Caco-2 (cell line): Measurements from ENCODE around the gene ARMC2. TPM values are rescaled to one million over a fixed set of nuclear protein-coding genes. Genes with fewer than 3 reads are reported as not detected.

Source experiments
- BruUV-seq: library from RNA; stranded (reverse); fragments of 400-500 nt; replicated peaks from 2 replicates; lab custom pipeline; 2021; lab: Mats Ljungman, UMichigan
- CTCF ChIA-PET: fragments of 300-600 bp; sonication (Branson Sonifier 250); formaldehyde crosslinking; loops from one replicate; lab custom pipeline; 2022; ENCODE audit warnings: antibody characterized with exemption; lab: Charles Lee
- POLR2A ChIA-PET: fragments of 300-600 bp; sonication (Branson Sonifier 250); formaldehyde crosslinking; loops from one replicate; lab custom pipeline; 2022; ENCODE audit warnings: antibody characterized with exemption; lab: Charles Lee
- DNase-seq, 2 experiments: peaks; one replicate each; pipeline versions ENCODE4 v3.0.0 to v3.0.0-alpha.2; 2020 to 2022
- H3K27me3 ChIP-seq: replicated peaks from 2 replicates; pipeline ENCODE4 v1.6.0; 2011; ENCODE audit warnings: low read length; ENCODE audit not compliant: control insufficient read depth, insufficient read depth
- H3K36me3 ChIP-seq: 2 replicates; pipeline ENCODE4 v1.5.1; 2011; ENCODE audit warnings: low read length; ENCODE audit not compliant: control insufficient read depth, insufficient read depth
- H3K4me1 ChIP-seq: fragments of 250-450 bp; sonication (Bioruptor Pico); 2 replicates; pipeline ENCODE4 v1.5.1; 2020; ENCODE audit warnings: mild to moderate bottlenecking
- H3K4me3 ChIP-seq: 2 replicates; pipeline ENCODE4 v1.5.1; 2011; ENCODE audit warnings: low read depth, mild to moderate bottlenecking, control low read depth, low read length
- H3K9me3 ChIP-seq: fragments of 250-450 bp; sonication (Bioruptor Pico); 2 replicates; pipeline ENCODE4 v1.5.1; 2020; ENCODE audit warnings: mild to moderate bottlenecking, moderate library complexity
- H3K27ac Mint-ChIP-seq: one replicate; pipeline ENCODE4 v1.8.0; 2022; ENCODE audit warnings: mixed read lengths; ENCODE audit not compliant: unreplicated experiment
- H3K27me3 Mint-ChIP-seq: one replicate; pipeline ENCODE4 v1.8.0; 2022; ENCODE audit warnings: mixed read lengths; ENCODE audit not compliant: insufficient read depth, unreplicated experiment
- H3K36me3 Mint-ChIP-seq: one replicate; pipeline ENCODE4 v1.8.0; 2022; ENCODE audit warnings: mild to moderate bottlenecking, mixed read lengths; ENCODE audit not compliant: insufficient read depth, unreplicated experiment
- H3K4me1 Mint-ChIP-seq: one replicate; pipeline ENCODE4 v1.8.0; 2022; ENCODE audit warnings: low read depth, mixed read lengths; ENCODE audit not compliant: unreplicated experiment
- H3K4me3 Mint-ChIP-seq: one replicate; pipeline ENCODE4 v1.8.0; 2022; ENCODE audit warnings: mild to moderate bottlenecking, moderate library complexity, mixed read lengths; ENCODE audit not compliant: unreplicated experiment
- H3K9me3 Mint-ChIP-seq: one replicate; pipeline ENCODE4 v1.8.0; 2022; ENCODE audit warnings: mixed read lengths; ENCODE audit not compliant: unreplicated experiment
- intact Hi-C: fragments of 100-400 bp; cut with micrococcal nuclease; formaldehyde crosslinking; loops from one replicate; pipeline ENCODE4 v1.10.0; 2022; ENCODE audit not compliant: unreplicated experiment
- total RNA-seq: library from RNA; stranded (reverse); gene quantifications from 2 replicates; pipeline ENCODE4 v1.2.3, GENCODE V29; 2022
- TF ChIP-seq, protein P1 (sequence below), 2 experiments: fragments of 200-600 bp in 1 of 2; IDR thresholded peaks; 1 replicate in 1 of 2; 2 replicates in 1 of 2; pipeline versions ENCODE4 v1.5.1 to v1.8.0; 2011 to 2022; ENCODE audit warnings: antibody characterized with exemption in 1 of 2, control low read depth in 1 of 2, inconsistent platforms in 1 of 2, low read depth in 1 of 2, low read length in 1 of 2, mild to moderate bottlenecking in 1 of 2, moderate library complexity in 1 of 2; ENCODE audit not compliant: insufficient read depth in 1 of 2, severe bottlenecking in 1 of 2, unreplicated experiment in 1 of 2

Gene ARMC2
- total RNA-seq, 1 experiment from 2014 or later = 7.8 TPM

DNA sequence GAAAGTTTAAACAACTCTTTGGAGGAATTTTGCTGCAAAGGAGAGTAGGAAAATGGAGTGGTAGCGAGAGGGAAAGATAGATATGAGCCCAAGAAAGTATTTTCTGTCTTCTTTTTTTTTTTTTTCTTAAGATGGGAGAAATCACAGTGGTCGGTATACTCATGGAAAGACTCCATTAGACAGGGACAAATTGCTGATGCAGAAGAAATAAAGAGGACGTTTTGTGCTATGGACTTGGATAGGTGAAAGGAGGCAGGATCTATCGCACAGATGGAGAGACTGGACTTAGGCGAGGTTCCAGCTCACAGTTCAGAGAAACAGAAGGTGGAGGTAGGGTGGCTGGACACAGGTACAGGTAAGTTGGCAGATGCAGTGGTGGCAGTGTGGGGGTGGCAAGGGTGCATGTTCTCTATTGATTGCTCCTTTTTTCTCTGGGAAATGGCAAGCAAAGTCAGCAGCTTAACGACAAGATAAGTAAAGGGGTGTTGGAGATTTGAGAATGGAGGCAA, 44.2 kb upstream of the ARMC2 start:
- intact Hi-C loops = no loop called here
- no peak overlapping the region for H3K27ac Mint-ChIP-seq
- H3K27me3 ChIP-seq = no peaks in the 10 kb centered on the region
- no peaks in the 10 kb centered on the region for H3K27me3 Mint-ChIP-seq
- CTCF ChIA-PET = no interaction called here
- H3K36me3 Mint-ChIP-seq = no peaks in the 10 kb centered on the region
- no TSS peak for BruUV-seq
- no peaks in the 10 kb centered on the region for H3K4me1 ChIP-seq
- H3K9me3 Mint-ChIP-seq = no peaks in the 10 kb centered on the region
- H3K4me1 Mint-ChIP-seq = no peaks in the 10 kb centered on the region
- H3K4me3 ChIP-seq = no peak overlapping the region
- POLR2A ChIA-PET = no interaction called here
- no peaks in the 10 kb centered on the region for H3K9me3 ChIP-seq
- DNase-seq = no peak
- TF ChIP-seq, protein P1, sequence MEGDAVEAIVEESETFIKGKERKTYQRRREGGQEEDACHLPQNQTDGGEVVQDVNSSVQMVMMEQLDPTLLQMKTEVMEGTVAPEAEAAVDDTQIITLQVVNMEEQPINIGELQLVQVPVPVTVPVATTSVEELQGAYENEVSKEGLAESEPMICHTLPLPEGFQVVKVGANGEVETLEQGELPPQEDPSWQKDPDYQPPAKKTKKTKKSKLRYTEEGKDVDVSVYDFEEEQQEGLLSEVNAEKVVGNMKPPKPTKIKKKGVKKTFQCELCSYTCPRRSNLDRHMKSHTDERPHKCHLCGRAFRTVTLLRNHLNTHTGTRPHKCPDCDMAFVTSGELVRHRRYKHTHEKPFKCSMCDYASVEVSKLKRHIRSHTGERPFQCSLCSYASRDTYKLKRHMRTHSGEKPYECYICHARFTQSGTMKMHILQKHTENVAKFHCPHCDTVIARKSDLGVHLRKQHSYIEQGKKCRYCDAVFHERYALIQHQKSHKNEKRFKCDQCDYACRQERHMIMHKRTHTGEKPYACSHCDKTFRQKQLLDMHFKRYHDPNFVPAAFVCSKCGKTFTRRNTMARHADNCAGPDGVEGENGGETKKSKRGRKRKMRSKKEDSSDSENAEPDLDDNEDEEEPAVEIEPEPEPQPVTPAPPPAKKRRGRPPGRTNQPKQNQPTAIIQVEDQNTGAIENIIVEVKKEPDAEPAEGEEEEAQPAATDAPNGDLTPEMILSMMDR (IDR thresholded peaks at IDR 0.05; ENCODE audit: insufficient read depth in 1 of 2, low read depth in 1 of 2, low read length in 1 of 2, severe bottlenecking in 1 of 2, unreplicated experiment in 1 of 2) = no peak
- no peak overlapping the region for H3K4me3 Mint-ChIP-seq
- no peaks in the 10 kb centered on the region for H3K36me3 ChIP-seq

DNA sequence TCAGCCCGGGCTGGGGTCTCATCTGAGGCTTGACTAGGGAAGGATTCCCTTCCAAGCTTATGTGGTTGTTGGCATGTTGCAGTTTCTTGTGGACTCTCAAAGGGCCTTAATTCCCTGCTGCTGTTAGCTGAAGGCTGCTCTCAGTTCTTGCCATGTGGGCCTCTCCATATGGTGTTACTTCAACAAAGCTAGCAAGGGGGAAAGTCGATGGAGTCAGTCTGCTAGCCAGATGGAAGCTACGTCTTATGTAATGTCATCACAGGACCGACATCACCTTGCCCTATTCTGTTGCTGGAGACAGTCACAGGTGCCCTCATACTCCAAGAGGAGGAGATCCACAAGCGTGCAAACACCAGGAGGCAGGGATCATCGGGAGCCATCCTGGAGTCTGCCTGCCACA, 43.3 kb upstream of the ARMC2 start:
- Mint-ChIP-seq H3K36me3 (no peaks in the 10 kb centered on the region), H3K4me1 (no peaks in the 10 kb centered on the region), H3K27me3 (no peaks in the 10 kb centered on the region), H3K4me3 (no peak overlapping the region), H3K27ac (no peak overlapping the region), H3K9me3 (no peaks in the 10 kb centered on the region)
- H3K36me3 ChIP-seq = no peaks in the 10 kb centered on the region
- POLR2A ChIA-PET = no interaction called here
- no peak overlapping the region for H3K4me3 ChIP-seq
- H3K4me1 ChIP-seq = no peaks in the 10 kb centered on the region
- intact Hi-C loops = no loop called here
- no peaks in the 10 kb centered on the region for H3K9me3 ChIP-seq
- TF ChIP-seq, protein P1 (IDR thresholded peaks at IDR 0.05; ENCODE audit: insufficient read depth in 1 of 2, low read depth in 1 of 2, low read length in 1 of 2, severe bottlenecking in 1 of 2, unreplicated experiment in 1 of 2) = no peak
- no TSS peak for BruUV-seq
- CTCF ChIA-PET = no interaction called here
- DNase-seq = no peak
- H3K27me3 ChIP-seq = no peaks in the 10 kb centered on the region

DNA sequence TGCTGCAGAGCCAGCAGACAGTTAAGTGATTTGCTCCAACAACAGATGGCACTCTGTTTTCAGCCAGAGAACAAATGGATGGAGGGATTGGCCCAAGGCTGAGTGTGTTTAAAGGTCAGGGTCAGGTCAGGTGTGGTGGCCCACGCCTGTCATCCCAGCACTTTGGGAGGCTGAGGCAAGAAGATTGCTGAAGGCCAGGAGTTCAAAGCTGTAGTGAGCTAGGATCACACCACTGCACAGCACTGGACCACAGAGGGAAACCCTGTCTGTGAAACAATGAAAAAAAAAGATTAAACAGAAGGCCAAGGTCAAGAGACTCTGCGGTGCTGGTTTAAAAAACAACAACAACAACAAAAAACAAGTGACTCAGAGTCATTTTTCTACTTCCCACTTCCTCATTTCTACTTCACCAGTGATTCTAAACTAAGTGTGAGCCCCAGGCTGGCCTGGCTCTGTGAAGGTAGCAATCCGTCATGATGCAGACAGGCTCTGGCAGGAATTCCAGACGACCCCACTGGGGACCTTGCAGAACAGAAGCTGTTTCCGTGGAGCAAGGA, 42.5 kb upstream of the ARMC2 start:
- ChIA-PET CTCF (no interaction called here), POLR2A (no interaction called here)
- Histone ChIP-seq H3K9me3 (no peaks in the 10 kb centered on the region), H3K4me3 (no peak overlapping the region), H3K4me1 (no peaks in the 10 kb centered on the region), H3K27me3 (no peaks in the 10 kb centered on the region), H3K36me3 (no peaks in the 10 kb centered on the region)
- intact Hi-C loops = no loop called here
- no peak overlapping the region for H3K27ac Mint-ChIP-seq
- H3K36me3 Mint-ChIP-seq = no peaks in the 10 kb centered on the region
- TF ChIP-seq, protein P1 (IDR thresholded peaks at IDR 0.05; ENCODE audit: insufficient read depth in 1 of 2, low read depth in 1 of 2, low read length in 1 of 2, severe bottlenecking in 1 of 2, unreplicated experiment in 1 of 2) = no peak
- H3K4me1 Mint-ChIP-seq = no peaks in the 10 kb centered on the region
- no TSS peak for BruUV-seq
- H3K9me3 Mint-ChIP-seq = no peaks in the 10 kb centered on the region
- H3K27me3 Mint-ChIP-seq = no peaks in the 10 kb centered on the region
- DNase-seq = no peak
- H3K4me3 Mint-ChIP-seq = no peak overlapping the region
